HL-60 (cell line): ENCODE measurements around the gene AKR1C2.
"Not testable (repeated sequence)": the region's sequence is repeated elsewhere in the genome, so short reads cannot be mapped to it uniquely, and the experiment has no call there.

ENCODE experiments used
- DNase-seq, 2 experiments: peaks; one replicate each; pipeline ENCODE4 v3.0.0-alpha.2; 2010 to 2020; ENCODE audit warnings: low read depth in 1 of 2, low spot score in 1 of 2
- H3K27ac ChIP-seq: fragments of 250-450 bp; sonication (Bioruptor Pico); replicated peaks from 2 replicates; pipeline ENCODE4 v1.5.1; 2020; ENCODE audit warnings: mild to moderate bottlenecking, moderate library complexity
- H3K27me3 ChIP-seq: fragments of 250-450 bp; sonication (Bioruptor Pico); 2 replicates; pipeline ENCODE4 v1.5.1; 2021; ENCODE audit warnings: mild to moderate bottlenecking, moderate library complexity; ENCODE audit not compliant: insufficient read depth, poor library complexity, severe bottlenecking
- H3K4me3 ChIP-seq: replicated peaks from 2 replicates; pipeline ENCODE4 v1.5.1; 2011; ENCODE audit warnings: mild to moderate bottlenecking, control low read depth, low read length; ENCODE audit not compliant: insufficient read depth
- GABPA ChIP-seq: IDR thresholded peaks from 2 replicates; pipeline ENCODE4 v1.6.1; 2012; ENCODE audit warnings: low read depth
- POLR2AphosphoS5 ChIP-seq: IDR thresholded peaks from 2 replicates; pipeline ENCODE4 v1.6.1; 2012; ENCODE audit warnings: low read depth
- REST ChIP-seq: IDR thresholded peaks from 2 replicates; pipeline ENCODE4 v1.6.1; 2012; ENCODE audit warnings: low read depth; ENCODE audit not compliant: insufficient replicate concordance
- SPI1 ChIP-seq: IDR thresholded peaks from 2 replicates; pipeline ENCODE4 v1.6.1; 2012; ENCODE audit warnings: low read depth, mild to moderate bottlenecking, borderline replicate concordance
- long read RNA-seq: library from polyadenylated mRNA; unstranded; transcript quantifications from one replicate; pipeline ENCODE4 v2.0.0, GENCODE V29; 2020
- TF ChIP-seq, protein P1 (sequence below): IDR thresholded peaks from one replicate; pipeline ENCODE4 v1.5.1; 2011; ENCODE audit warnings: low read length, control low read depth, inconsistent platforms; ENCODE audit not compliant: insufficient read depth

The AKR1C2 gene
- long read RNA-seq, result 0 reads

DNA sequence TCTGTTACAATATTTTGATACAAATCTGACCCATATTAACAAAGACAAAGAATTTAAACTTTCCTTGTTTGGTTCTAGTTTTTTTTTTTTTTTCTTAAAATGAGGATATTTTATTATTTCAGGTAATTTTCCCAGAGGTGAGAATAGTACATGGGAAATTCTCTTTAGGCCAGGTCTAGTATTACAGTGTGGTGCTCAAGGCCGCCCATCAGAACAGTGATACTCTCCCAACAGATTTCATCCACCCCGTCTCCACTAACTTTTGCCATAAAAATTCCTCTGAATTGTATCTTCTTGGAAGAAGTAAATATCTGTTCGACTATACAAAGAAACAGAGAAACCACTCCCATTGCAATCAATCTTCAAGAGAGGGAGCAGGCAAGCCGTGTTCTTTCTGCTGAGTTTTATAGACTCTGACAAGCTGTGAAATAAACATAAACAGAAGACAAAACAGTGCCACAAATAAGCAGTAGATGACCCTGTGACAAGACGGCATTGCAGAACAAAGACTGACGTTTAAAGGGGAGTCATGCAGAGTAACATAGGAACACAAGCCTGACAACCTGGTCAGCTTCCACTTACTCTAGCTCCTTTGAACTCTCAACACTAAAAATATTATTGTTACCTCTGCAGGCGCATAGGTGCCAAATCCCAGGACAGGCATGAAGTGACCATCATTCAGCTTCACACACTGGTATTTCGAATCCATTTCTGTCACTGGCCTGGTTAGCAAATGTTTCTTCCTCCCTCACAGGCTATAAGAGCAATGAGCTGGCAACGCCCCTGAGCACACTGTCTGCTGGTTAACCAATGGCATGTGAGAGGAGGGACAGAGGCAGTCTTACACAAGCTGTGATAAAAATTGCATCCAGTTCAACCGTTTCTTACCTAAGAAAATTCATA lies at the start of gene AKR1C2:
Gene AKR1C2, minus strand, starts transcription at position 731 of the 903 bp plus-strand sequence. Its CDS starts 22 bp downstream, at position 709.
- H3K27me3 ChIP-seq, H3K4me3 ChIP-seq, DNase-seq, H3K27ac ChIP-seq: not testable (repeated sequence)

DNA sequence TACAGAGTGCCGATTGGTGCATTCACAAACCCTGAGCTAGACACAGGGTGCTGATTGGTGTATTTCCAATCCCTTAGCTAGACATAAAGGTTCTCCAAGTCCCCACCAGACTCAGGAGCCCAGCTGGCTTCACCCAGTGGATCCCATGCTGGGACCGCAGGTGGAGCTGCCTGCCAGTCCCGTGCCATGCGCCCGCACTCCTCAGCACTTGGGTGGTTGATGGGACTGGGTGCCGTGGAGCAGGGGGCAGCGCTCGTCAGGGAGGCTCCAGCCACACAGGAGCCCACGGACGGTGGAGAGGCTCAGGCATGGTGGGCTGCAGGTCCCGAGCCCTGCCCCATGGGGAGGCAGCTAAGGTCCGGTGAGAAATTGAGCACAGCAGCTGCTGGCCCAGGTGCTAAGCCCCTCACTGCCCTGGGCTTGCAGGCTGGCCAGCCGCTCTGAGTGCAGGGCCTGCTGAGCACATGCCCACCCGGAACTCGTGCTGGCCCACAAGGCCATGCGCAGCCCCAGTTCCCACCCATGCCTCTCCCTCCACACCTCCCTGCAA lies 49.4 kb upstream of the AKR1C2 start:
- H3K4me3 ChIP-seq, DNase-seq, H3K27ac ChIP-seq, H3K27me3 ChIP-seq: not testable (repeated sequence)

- Histone ChIP-seq H3K27me3 (no peaks in the 10 kb centered on the region), H3K4me3 (no peak overlapping the region), H3K27ac (no peak overlapping the region)
- DNase-seq, result no peak
- TF ChIP-seq SPI1 (no peak), REST (no peak), GABPA (no peak), POLR2AphosphoS5 (no peak)
- TF ChIP-seq, protein P1, sequence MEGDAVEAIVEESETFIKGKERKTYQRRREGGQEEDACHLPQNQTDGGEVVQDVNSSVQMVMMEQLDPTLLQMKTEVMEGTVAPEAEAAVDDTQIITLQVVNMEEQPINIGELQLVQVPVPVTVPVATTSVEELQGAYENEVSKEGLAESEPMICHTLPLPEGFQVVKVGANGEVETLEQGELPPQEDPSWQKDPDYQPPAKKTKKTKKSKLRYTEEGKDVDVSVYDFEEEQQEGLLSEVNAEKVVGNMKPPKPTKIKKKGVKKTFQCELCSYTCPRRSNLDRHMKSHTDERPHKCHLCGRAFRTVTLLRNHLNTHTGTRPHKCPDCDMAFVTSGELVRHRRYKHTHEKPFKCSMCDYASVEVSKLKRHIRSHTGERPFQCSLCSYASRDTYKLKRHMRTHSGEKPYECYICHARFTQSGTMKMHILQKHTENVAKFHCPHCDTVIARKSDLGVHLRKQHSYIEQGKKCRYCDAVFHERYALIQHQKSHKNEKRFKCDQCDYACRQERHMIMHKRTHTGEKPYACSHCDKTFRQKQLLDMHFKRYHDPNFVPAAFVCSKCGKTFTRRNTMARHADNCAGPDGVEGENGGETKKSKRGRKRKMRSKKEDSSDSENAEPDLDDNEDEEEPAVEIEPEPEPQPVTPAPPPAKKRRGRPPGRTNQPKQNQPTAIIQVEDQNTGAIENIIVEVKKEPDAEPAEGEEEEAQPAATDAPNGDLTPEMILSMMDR, result no peak
Measured at GRCh38 chr10:5047912-5048628, 44.4 kb upstream of the AKR1C2 start.

DNA sequence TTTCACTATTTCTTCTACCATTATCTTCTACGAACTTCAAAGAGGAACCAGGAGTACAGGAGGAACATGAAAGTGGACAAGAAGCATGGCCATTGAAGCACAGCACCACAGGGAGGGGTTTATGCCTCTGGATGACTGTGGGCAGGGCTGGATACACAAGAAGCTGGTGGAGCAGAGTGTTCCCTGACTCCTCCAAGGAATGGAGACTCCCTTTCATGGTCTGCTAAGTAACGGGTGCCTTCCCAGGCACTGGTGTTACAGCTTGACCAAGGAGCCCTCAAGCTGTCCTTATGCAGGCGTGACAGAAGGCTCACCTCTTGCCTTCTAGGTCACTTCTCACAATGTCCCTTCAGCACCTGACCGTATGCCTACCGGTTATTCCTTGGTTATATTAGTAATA lies 43.4 kb upstream of the AKR1C2 start:
- H3K4me3 ChIP-seq, H3K27me3 ChIP-seq, H3K27ac ChIP-seq, DNase-seq: not testable (repeated sequence)

GRCh38 chr10:5046410-5046809 lies 42.8 kb upstream of the AKR1C2 start:
- Histone ChIP-seq H3K27me3 (no peaks in the 10 kb centered on the region), H3K4me3 (no peak overlapping the region), H3K27ac (no peak overlapping the region)
- TF ChIP-seq SPI1 (no peak), GABPA (no peak), POLR2AphosphoS5 (no peak), REST (no peak)
- TF ChIP-seq, protein P1, result no peak
- no peak for DNase-seq
